Dermis microvascular lymphatic vessel endothelial cell (primary cell): ENCODE measurements around the gene SLC35E3. TPM values are rescaled to one million over a fixed set of nuclear protein-coding genes. Genes with fewer than 3 reads are reported as not detected.
"Not testable (repeated sequence)": the region's sequence is repeated elsewhere in the genome, so short reads cannot be mapped to it uniquely, and the experiment has no call there.

Experiments used
- DNase-seq, 2 donors: peaks; one replicate each; pipeline versions ENCODE4 v3.0.0 to v3.0.0-alpha.2; 2010; ENCODE audit warnings: low read depth in 2 of 2
- total RNA-seq: library from RNA; depleted of rRNA; stranded (reverse); fragments of >200 nt; gene quantifications from 2 replicates; pipeline ENCODE4 v1.2.1, GENCODE V29; 2014

SLC35E3 gene
- total RNA-seq, 1 donor from 2014 or later: 4.6 TPM

- DNase-seq: no peak
These were observed 48.8 kb downstream of the SLC35E3 start for GRCh38 chr12:68794653-68795251.

DNA sequence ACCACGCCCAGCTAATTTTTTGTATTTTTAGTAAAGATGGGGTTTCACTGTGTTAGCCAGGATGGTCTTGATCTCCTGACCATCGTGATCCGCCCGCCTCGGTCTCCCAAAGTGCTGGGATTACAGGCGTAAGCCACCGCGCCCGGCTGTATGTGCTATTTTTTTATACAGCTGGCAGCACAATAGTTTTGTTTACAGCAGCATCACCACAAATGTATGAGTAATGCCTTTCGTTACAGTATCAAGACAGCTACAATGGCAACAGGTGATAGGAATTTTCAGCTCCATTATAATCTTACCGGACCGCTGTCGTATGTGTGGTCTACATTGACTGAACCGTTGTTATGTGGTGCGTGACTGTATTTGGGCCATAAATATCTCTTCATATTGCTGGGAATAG lies 50.4 kb downstream of the SLC35E3 start:
- no peak for DNase-seq

GRCh38 chr12:68798882-68799234 lies 52.9 kb downstream of the SLC35E3 start:
- DNase-seq: no peak

DNA sequence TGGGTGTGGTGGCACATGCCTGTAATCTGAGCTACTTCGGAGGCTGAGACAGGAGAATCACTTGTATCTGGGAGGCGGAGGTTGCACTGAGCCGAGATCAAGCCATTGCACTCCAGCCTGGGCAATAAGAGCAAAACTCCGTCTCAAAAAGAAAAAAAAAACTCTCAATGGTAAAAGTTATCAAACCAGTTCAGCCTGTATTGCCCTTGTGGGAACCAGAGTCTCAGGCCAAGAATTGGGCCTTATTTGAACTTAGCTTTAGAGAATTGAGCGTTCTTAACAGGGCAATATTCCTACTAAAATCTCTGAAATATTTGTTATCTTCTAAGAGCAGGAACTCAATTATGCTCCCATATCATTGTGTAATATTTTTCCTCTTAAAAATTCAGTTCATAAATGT lies 54.3 kb downstream of the SLC35E3 start:
- no peak for DNase-seq

GRCh38 chr12:68801124-68801523 lies 55.1 kb downstream of the SLC35E3 start:
- not testable (repeated sequence) for DNase-seq

GRCh38 chr12:68802372-68802745 lies 56.4 kb downstream of the SLC35E3 start:
- not testable (repeated sequence) for DNase-seq

DNA sequence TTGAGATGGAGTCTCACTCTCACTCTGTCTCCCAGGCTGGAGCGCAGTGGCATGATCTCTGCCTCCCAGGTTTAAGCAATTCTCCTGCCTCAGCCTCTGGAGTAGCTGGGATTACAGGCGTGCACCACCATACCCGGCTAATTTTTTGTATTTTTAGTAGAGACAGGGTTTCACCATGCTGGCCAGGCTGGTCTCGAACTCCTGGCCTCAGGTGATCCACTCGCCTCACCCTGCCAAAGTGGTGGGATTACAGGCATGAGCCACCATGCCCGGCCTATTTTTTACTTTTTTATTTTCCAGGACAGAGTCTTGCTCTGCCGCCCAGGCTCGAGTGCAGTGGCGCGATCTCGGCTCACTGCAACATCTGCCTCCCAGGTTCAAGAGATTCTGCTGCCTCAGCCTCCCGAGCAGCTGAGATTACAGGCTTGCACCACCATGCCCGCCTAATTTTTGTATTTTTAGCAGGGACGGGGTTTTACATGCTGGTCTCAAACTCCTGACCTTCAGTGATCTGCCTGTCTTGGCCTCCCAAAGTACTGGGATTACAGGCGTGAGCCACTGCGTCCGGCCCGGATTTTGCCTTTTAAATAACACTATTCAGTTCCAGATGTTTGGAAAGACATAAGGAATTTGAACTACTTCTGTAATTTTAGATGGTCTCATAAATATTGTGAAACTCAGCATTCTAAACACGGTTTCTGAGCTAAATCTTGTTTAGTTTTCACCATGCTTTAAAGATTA lies 57.1 kb downstream of the SLC35E3 start:
- not testable (repeated sequence) for DNase-seq

- no peak for DNase-seq
These were observed 58.1 kb downstream of the SLC35E3 start for GRCh38 chr12:68803948-68804656.

- no peak for DNase-seq
These were observed 58.9 kb downstream of the SLC35E3 start for GRCh38 chr12:68804657-68805591.

DNA sequence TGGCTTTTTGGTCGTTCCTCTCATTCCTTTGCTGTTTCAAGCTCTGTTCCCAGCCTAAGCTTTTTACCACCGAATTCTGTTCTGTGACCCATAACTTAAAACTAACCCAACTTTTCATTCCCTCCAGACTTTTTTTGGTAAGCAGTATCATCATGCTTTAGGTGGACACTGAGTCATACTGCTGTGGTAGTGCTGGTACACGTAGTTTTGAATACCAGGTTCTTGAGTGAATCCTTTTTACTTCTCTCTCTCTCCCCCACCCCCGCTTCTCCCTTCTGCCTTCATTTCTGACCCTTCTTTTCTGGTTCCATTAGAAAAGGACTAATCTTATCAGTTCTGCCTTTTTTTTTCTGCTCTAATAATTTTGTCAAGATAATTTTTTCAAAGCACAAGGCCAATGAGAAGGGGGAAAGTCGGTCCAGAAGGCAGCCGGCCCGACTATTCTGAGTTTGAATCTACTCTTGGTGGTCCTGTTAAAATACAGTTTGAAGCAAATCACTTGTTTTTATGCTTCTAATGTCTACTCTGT lies 59.7 kb downstream of the SLC35E3 start:
- no peak for DNase-seq

DNA sequence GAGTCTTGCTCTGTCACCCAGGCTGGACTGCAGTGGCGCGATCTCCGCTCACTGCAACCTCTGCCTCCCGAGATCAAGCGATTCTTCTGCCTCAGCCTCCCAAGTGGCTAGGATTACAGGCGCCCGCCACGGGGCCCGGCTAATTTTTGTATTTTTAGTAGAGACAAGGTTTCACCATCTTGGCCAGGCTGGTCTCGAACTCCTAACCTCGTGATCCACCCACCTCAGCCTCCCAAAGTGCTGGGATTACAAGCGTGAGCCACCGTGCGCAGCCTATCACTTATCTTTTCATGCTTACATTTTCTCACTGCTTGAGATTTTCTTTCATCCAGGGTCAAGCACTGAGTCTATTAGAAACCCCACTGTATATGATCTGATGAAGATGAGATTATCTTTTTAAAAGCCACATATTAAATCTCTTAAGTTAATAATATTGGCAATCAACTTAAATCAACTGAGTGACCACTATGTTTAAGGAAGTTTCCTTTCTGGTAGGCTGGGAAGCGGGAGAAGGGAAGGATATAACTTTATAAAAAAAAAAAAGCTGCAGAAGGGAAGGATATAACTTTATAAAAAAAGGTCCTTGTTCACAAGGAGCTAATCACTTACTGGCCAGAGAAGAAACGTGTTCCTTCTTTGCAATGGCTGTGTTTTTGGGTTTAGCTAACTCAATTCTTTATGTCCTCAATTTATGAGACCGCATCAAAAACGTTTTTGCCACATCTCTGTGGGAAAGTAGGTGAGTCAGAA lies 60.7 kb downstream of the SLC35E3 start:
- DNase-seq: no peak

DNA sequence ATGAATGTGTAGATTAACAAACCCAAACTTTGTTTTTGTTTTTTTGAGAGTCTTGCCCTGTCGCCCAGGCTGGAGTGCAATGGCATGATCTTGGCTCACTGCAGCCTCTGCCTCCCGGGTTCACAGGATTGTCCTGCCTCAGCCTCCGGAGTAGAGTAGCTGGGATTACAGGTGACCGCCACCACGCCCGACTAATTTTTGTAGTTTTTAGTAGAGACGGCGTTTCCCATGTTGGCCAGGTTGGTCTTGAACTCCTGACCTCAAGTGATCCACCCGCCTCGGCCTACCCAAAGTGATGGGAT lies 61.2 kb downstream of the SLC35E3 start:
- not testable (repeated sequence) for DNase-seq

DNA sequence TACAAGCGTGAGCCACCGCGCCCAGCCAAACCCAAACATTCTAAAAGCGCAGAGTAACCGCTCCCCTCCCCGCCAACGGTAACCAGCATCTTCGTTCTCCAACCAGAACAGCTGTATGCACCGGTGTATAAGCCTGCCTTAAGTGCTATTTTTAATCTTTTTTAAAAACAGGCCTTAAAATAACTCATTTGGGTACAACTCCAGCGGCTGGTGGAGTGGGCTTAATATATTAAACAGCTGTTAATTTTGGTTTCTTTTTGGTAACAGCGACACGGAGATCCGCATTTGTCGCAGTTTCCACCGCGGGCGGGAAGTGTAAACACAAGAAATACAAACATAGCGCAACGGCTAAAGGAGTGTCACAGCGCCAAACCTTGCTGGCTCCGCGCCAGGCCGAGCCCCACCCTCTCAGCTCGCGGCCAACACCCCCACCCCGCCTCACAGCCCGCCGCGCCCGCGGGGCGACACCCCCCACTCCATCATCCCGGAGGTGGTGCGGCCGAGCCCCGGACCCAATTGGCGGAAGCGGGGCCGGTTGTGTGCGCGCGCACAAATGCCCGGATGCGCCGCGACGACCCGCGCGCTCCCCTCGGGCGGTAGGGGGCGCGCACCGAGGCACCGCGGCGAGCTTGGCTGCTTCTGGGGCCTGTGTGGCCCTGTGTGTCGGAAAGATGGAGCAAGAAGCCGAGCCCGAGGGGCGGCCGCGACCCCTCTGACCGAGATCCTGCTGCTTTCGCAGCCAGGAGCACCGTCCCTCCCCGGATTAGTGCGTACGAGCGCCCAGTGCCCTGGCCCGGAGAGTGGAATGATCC lies 61.8 kb downstream of the SLC35E3 start, which contains the start of gene MDM2:
TSS of gene MDM2 (plus strand) at position 602 of the 812 bp plus-strand sequence. CDS start 301 bp downstream, outside the sequence.
- DNase-seq: peak; percentile 62 to 90

DNA sequence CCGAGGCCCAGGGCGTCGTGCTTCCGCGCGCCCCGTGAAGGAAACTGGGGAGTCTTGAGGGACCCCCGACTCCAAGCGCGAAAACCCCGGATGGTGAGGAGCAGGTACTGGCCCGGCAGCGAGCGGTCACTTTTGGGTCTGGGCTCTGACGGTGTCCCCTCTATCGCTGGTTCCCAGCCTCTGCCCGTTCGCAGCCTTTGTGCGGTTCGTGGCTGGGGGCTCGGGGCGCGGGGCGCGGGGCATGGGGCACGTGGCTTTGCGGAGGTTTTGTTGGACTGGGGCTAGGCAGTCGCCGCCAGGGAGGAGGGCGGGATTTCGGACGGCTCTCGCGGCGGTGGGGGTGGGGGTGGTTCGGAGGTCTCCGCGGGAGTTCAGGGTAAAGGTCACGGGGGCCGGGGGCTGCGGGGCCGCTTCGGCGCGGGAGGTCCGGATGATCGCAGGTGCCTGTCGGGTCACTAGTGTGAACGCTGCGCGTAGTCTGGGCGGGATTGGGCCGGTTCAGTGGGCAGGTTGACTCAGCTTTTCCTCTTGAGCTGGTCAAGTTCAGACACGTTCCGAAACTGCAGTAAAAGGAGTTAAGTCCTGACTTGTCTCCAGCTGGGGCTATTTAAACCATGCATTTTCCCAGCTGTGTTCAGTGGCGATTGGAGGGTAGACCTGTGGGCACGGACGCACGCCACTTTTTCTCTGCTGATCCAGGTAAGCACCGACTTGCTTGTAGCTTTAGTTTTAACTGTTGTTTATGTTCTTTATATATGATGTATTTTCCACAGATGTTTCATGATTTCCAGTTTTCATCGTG lies 62.6 kb downstream of the SLC35E3 start:
- peak; percentile 91 to 97 for DNase-seq

DNA sequence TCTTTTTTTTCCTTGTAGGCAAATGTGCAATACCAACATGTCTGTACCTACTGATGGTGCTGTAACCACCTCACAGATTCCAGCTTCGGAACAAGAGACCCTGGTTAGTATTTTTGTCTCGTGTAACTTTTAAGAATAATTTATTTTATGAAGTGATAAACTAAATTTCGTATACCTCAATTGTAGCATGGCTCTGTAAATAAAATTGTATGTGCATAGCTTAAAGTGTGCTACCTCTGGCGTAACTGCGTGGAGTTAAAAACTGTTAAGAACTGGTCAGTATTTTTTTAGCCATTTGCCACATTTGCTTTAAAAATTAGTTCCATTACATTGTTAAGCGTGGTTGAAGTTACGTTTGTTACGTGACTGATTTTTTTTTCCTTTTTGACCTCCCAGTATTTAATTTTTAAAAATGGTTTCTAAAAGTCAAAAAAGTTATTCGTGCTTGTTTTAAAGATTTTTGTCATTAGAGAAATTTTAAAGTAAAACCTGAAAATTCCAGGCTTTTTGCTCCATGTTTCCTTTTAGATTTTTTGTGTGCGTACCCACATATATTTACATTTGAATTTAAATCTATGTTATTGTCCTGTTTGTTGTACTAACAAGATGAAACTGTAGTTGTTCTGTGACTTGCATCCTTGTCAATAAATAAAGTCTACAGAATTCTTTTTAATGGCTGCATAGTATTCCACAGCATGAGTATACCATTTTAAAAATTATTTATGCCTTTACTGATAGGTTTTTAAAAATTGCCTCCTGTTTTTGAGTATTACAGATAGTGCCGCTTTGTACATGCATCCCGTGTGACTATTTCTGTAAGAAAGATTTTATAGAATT lies 63.4 kb downstream of the SLC35E3 start:
- no peak for DNase-seq

DNA sequence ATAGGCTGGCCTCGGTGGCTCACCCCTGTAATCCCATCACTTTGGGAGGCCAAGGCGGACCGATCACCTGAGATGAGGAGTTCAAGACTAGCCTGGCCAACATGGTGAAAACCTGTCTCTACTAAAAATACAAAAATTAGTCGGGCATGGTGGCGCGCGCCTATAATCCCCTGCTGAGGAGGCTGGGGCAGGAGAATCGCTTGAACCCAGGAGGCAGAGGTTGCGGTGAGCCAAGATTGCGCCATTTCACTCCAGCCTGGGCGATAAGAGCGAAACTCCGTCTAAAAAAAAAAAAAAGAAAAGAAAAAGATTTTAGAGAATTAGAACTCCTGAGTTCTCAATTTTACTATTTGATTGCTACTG lies 64.0 kb downstream of the SLC35E3 start:
- not testable (repeated sequence) for DNase-seq

- not testable (repeated sequence) for DNase-seq
These were observed 65.6 kb downstream of the SLC35E3 start for GRCh38 chr12:68811573-68811972.
